ENCODE data around the gene TMEM14C.
"Not testable (repeated sequence)": the region's sequence is repeated elsewhere in the genome, so short reads cannot be mapped to it uniquely, and the experiment has no call there.

The TMEM14C gene

GRCh38 chr6:10721850-10722569 lies 860 bp upstream of the TMEM14C start:
- no peak for DNase-seq

GRCh38 chr6:10722570-10722819 lies 375 bp upstream of the TMEM14C start:
- no peak for DNase-seq

- DNase-seq = no peak
Observed at GRCh38 chr6:10723567-10723881, 654 bp downstream of the TMEM14C start.

- DNase-seq = no peak
Observed at GRCh38 chr6:10725044-10725443, 2.2 kb downstream of the TMEM14C start.

GRCh38 chr6:10725716-10726115 lies 2.8 kb downstream of the TMEM14C start:
- no peak for DNase-seq

GRCh38 chr6:10730254-10730653 lies 7.4 kb downstream of the TMEM14C start:
- no peak for DNase-seq

- peak; percentile 13 for DNase-seq
Observed at GRCh38 chr6:10733151-10733715, 10.4 kb downstream of the TMEM14C start.

GRCh38 chr6:10733863-10734262 lies 11.0 kb downstream of the TMEM14C start:
- DNase-seq = no peak

- DNase-seq = no peak
Observed at GRCh38 chr6:10736731-10737130, 13.9 kb downstream of the TMEM14C start.

- no peak for DNase-seq
Observed at GRCh38 chr6:10740061-10740460, 17.2 kb downstream of the TMEM14C start.

GRCh38 chr6:10741643-10742042 lies 18.8 kb downstream of the TMEM14C start:
- not testable (repeated sequence) for DNase-seq

- no peak for DNase-seq
Observed at GRCh38 chr6:10742251-10742650, 19.4 kb downstream of the TMEM14C start.

- no peak for DNase-seq
Observed at GRCh38 chr6:10743515-10743914, 20.6 kb downstream of the TMEM14C start.

- no peak for DNase-seq
Observed at GRCh38 chr6:10745116-10745515, 22.2 kb downstream of the TMEM14C start.

- no peak for DNase-seq
Observed at GRCh38 chr6:10746915-10747250, 24.0 kb downstream of the TMEM14C start.

- peak; percentile 98 for DNase-seq
Observed at GRCh38 chr6:10747251-10747972, 24.5 kb downstream of the TMEM14C start, which contains the start of gene TMEM14B. TSS of gene TMEM14B (plus strand) at chr6:10747805. CDS start at chr6:10749246, 1,441 bp downstream.

- no peak for DNase-seq
Observed at GRCh38 chr6:10749734-10750133, 26.9 kb downstream of the TMEM14C start.

- DNase-seq = not testable (repeated sequence)
Observed at GRCh38 chr6:10750568-10750967, 27.7 kb downstream of the TMEM14C start.

- peak; percentile 20 for DNase-seq
Observed at GRCh38 chr6:10751757-10752156, 28.9 kb downstream of the TMEM14C start.

- DNase-seq = no peak
Observed at GRCh38 chr6:10756085-10756484, 33.2 kb downstream of the TMEM14C start.

- no peak for DNase-seq
Observed at GRCh38 chr6:10759312-10759839, 36.5 kb downstream of the TMEM14C start.

GRCh38 chr6:10759884-10760329 lies 37.0 kb downstream of the TMEM14C start:
- no peak for DNase-seq

- DNase-seq = no peak
Observed at GRCh38 chr6:10763006-10763405, 40.1 kb downstream of the TMEM14C start.

GRCh38 chr6:10769419-10769818 lies 46.5 kb downstream of the TMEM14C start:
- no peak for DNase-seq
